GM12878 (cell line): Measurements from ENCODE around the gene SPSB2.

ENCODE experiments used
- BCL11A ChIP-seq: IDR thresholded peaks from 2 replicates; pipeline ENCODE4 v1.6.1; 2011; ENCODE audit warnings: low read depth, low read length
- MXI1 ChIP-seq: fragments of 150-350 bp; IDR thresholded peaks from 2 replicates; pipeline ENCODE4 v1.6.1; 2011; ENCODE audit warnings: low read depth, mild to moderate bottlenecking, inconsistent platforms, low read length, improper control_type of control experiment
- TF ChIP-seq, protein P1 (sequence below), 3 experiments: IDR thresholded peaks in 2 of 3; conservative IDR thresholded peaks in 1 of 3; 2 replicates each; pipeline ENCODE4 v1.5.1; 2011; ENCODE audit warnings: low read depth in 3 of 3, low read length in 3 of 3, mild to moderate bottlenecking in 3 of 3, control low read depth in 2 of 3, moderate library complexity in 2 of 3, inconsistent platforms in 1 of 3, mixed read lengths in 1 of 3; ENCODE audit not compliant: control insufficient read depth in 2 of 3, insufficient read depth in 1 of 3; ENCODE audit errors: extremely low read depth in 1 of 3

DNA sequence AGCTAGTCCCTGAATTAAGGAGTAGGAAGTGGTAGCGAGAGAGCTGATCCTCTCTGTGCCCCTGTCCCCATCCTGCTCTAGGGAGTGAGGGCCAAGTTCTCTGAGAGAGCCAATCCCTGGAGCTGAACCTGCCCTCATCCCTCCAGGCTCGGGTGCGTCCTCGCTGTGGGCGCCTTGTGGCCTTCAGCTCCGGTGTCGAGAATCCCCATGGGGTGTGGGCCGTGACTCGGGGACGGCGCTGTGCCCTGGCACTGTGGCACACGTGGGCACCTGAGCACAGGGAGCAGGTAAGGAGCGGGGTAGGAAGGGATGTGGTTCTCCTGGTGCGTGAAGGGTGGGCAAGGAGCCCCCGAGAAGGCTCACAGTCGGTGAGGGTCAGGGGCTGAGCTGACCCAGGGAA lies 34.2 kb downstream of the SPSB2 start:
- TF ChIP-seq, protein P1, sequence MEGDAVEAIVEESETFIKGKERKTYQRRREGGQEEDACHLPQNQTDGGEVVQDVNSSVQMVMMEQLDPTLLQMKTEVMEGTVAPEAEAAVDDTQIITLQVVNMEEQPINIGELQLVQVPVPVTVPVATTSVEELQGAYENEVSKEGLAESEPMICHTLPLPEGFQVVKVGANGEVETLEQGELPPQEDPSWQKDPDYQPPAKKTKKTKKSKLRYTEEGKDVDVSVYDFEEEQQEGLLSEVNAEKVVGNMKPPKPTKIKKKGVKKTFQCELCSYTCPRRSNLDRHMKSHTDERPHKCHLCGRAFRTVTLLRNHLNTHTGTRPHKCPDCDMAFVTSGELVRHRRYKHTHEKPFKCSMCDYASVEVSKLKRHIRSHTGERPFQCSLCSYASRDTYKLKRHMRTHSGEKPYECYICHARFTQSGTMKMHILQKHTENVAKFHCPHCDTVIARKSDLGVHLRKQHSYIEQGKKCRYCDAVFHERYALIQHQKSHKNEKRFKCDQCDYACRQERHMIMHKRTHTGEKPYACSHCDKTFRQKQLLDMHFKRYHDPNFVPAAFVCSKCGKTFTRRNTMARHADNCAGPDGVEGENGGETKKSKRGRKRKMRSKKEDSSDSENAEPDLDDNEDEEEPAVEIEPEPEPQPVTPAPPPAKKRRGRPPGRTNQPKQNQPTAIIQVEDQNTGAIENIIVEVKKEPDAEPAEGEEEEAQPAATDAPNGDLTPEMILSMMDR (IDR thresholded peaks at IDR 0.05 in 2 of 3, conservative IDR thresholded peaks at IDR 0.05 in 1 of 3; ENCODE audit: control insufficient read depth in 2 of 3, extremely low read depth in 1 of 3, insufficient read depth in 1 of 3, low read depth in 3 of 3, low read length in 3 of 3): no peak
- TF ChIP-seq MXI1: no peak
- no peak for TF ChIP-seq BCL11A
